NCI-H1105 treated with DMSO at 0.1 percent for 48 hours (cell line): ENCODE data around the gene SRPX.

ENCODE experiments used
- DNase-seq: peaks from one replicate; lab custom pipeline; 2025; lab: John Stamatoyannopoulos, UW

SRPX gene

GRCh38 chrX:38220415-38221390 is at the start of gene SRPX:
TSS of gene SRPX (minus strand) at chrX:38220871. CDS start at chrX:38220792, 79 bp downstream.
- peak; percentile 7 for DNase-seq

- no peak for DNase-seq
These were observed 47.3 kb upstream of the SRPX start for GRCh38 chrX:38268011-38268410.

GRCh38 chrX:38262715-38263620 is 42.3 kb upstream of the SRPX start:
- no peak for DNase-seq

- DNase-seq, result peak; percentile 1
These were observed 39.6 kb upstream of the SRPX start for GRCh38 chrX:38260231-38260630.

- no peak for DNase-seq
These were observed 35.3 kb upstream of the SRPX start for GRCh38 chrX:38256019-38256418.

- no peak for DNase-seq
These were observed 29.3 kb upstream of the SRPX start for GRCh38 chrX:38249965-38250364.

- DNase-seq, result no peak
These were observed 26.4 kb upstream of the SRPX start for GRCh38 chrX:38247051-38247450.

GRCh38 chrX:38240541-38240940 is 19.9 kb upstream of the SRPX start:
- no peak for DNase-seq

GRCh38 chrX:38236901-38237615 is 16.4 kb upstream of the SRPX start:
- no peak for DNase-seq

GRCh38 chrX:38233891-38234667 is 13.4 kb upstream of the SRPX start:
- no peak for DNase-seq

- DNase-seq, result no peak
These were observed 11.5 kb upstream of the SRPX start for GRCh38 chrX:38232079-38232686.

GRCh38 chrX:38225093-38225492 is 4.4 kb upstream of the SRPX start:
- no peak for DNase-seq

- no peak for DNase-seq
These were observed 3.5 kb upstream of the SRPX start for GRCh38 chrX:38224160-38224559.

- DNase-seq, result no peak
These were observed 789 bp upstream of the SRPX start for GRCh38 chrX:38221391-38221929.

GRCh38 chrX:38220024-38220414 is 652 bp downstream of the SRPX start:
- DNase-seq, result peak; percentile 23

- no peak for DNase-seq
These were observed 4.0 kb downstream of the SRPX start for GRCh38 chrX:38216642-38217041.

- no peak for DNase-seq
These were observed 5.8 kb downstream of the SRPX start for GRCh38 chrX:38214551-38215531.

- DNase-seq, result no peak
These were observed 6.6 kb downstream of the SRPX start for GRCh38 chrX:38214044-38214443.
